HG02973 (cell line): ENCODE results near the gene NCKIPSD.
A peak's percentile ranks its signal among the peaks of the same experiment; 100 is the strongest.

ENCODE experiments used
- ATAC-seq: cut with Tn5 transposase; IDR thresholded peaks from one replicate; pipeline ENCODE4 v1.9.1; 2021; ENCODE audit warnings: moderate library complexity; ENCODE audit not compliant: unreplicated experiment

Gene NCKIPSD

GRCh38 chr3:48651771-48652170 is 33.9 kb downstream of the NCKIPSD start:
- no peak for ATAC-seq

GRCh38 chr3:48650723-48651122 is 35.0 kb downstream of the NCKIPSD start:
- no peak for ATAC-seq

- ATAC-seq: no peak
These were observed 37.4 kb downstream of the NCKIPSD start for GRCh38 chr3:48648188-48648850.

- no peak for ATAC-seq
These were observed 38.0 kb downstream of the NCKIPSD start for GRCh38 chr3:48647714-48648113.

- ATAC-seq: no peak
These were observed 40.6 kb downstream of the NCKIPSD start for GRCh38 chr3:48644898-48645760.

GRCh38 chr3:48642605-48643004 is 43.1 kb downstream of the NCKIPSD start:
- ATAC-seq: no peak

- ATAC-seq: no peak
These were observed 44.3 kb downstream of the NCKIPSD start for GRCh38 chr3:48641396-48641795.

- ATAC-seq: no peak
These were observed 45.6 kb downstream of the NCKIPSD start for GRCh38 chr3:48639944-48640606.

GRCh38 chr3:48637305-48637704 is 48.4 kb downstream of the NCKIPSD start:
- ATAC-seq: no peak

GRCh38 chr3:48636149-48636655 is 49.5 kb downstream of the NCKIPSD start:
- no peak for ATAC-seq

- peak; percentile 79 for ATAC-seq
These were observed 50.3 kb downstream of the NCKIPSD start, which contains the start of gene SLC26A6 for GRCh38 chr3:48635222-48636021. TSS of gene SLC26A6 (minus strand) at chr3:48635461. CDS start at chr3:48635393, 68 bp downstream.

GRCh38 chr3:48634661-48635221 is 51.0 kb downstream of the NCKIPSD start:
- peak; percentile 12 for ATAC-seq

GRCh38 chr3:48633743-48634142 is 52.0 kb downstream of the NCKIPSD start:
- ATAC-seq: no peak

- no peak for ATAC-seq
These were observed 52.5 kb downstream of the NCKIPSD start for GRCh38 chr3:48633256-48633655.

- ATAC-seq: no peak
These were observed 53.9 kb downstream of the NCKIPSD start for GRCh38 chr3:48631516-48632448.

- no peak for ATAC-seq
These were observed 54.9 kb downstream of the NCKIPSD start for GRCh38 chr3:48630833-48631232.

GRCh38 chr3:48630407-48630806 is 55.3 kb downstream of the NCKIPSD start:
- ATAC-seq: no peak

GRCh38 chr3:48629894-48630293 is 55.8 kb downstream of the NCKIPSD start:
- no peak for ATAC-seq
